ENCODE results near the gene PAK2. TPM values are rescaled to one million over a fixed set of nuclear protein-coding genes. Genes with fewer than 3 reads are reported as not detected.

The PAK2 gene
- total RNA-seq, 1 experiment from 2014 or later = 102 TPM

DNA sequence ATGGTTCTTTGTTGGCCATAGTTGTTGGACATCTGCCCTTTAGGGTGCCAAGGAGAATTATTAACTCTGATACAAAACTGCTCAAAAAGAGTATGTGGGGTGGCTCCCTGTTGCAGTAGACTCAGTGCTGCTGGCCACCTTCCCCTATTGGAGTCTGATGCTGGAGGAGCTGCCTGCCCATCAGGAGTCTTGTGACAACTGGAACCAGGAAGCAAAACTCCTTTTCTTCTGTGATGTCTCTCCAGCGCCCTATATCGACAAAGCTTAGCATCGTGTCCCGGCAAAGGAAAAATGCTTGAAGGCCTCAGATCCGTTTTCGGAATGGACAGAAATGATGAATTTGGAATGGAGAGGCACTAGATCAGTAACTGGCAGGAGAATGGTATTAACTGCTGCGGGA lies 23.5 kb downstream of the PAK2 start:
- Histone ChIP-seq H3K9me3 (ENCODE audit: low read depth, low read length, poor library complexity, severe bottlenecking) (no peaks in the 10 kb centered on the region), H3K36me3 (ENCODE audit: insufficient read depth, low read length, poor library complexity, severe bottlenecking) (no peaks in the 10 kb centered on the region), H3K4me3 (ENCODE audit: low read depth, low read length, poor library complexity, severe bottlenecking) (no peak overlapping the region), H3K27me3 (replicated peaks; ENCODE audit: insufficient read depth, low read depth, low read length, poor library complexity) (no peaks in the 10 kb centered on the region), H3K27ac (ENCODE audit: low read depth, low read length, poor library complexity, severe bottlenecking) (no peak overlapping the region), H3K4me1 (ENCODE audit: insufficient read depth, low read length, poor library complexity, severe bottlenecking) (no peaks in the 10 kb centered on the region)
- POLR2A ChIA-PET (ENCODE audit: low non-redundant PET) = no interaction called here
- TF ChIP-seq, protein P1, sequence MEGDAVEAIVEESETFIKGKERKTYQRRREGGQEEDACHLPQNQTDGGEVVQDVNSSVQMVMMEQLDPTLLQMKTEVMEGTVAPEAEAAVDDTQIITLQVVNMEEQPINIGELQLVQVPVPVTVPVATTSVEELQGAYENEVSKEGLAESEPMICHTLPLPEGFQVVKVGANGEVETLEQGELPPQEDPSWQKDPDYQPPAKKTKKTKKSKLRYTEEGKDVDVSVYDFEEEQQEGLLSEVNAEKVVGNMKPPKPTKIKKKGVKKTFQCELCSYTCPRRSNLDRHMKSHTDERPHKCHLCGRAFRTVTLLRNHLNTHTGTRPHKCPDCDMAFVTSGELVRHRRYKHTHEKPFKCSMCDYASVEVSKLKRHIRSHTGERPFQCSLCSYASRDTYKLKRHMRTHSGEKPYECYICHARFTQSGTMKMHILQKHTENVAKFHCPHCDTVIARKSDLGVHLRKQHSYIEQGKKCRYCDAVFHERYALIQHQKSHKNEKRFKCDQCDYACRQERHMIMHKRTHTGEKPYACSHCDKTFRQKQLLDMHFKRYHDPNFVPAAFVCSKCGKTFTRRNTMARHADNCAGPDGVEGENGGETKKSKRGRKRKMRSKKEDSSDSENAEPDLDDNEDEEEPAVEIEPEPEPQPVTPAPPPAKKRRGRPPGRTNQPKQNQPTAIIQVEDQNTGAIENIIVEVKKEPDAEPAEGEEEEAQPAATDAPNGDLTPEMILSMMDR (conservative IDR thresholded peaks at IDR 0.05; ENCODE audit: low read depth, low read length) = no peak
- TF ChIP-seq EZH2 (IDR thresholded peaks at IDR 0.05; ENCODE audit: borderline replicate concordance, low read depth, low read length, poor library complexity, severe bottlenecking) = no peak
- BruUV-seq (replicated peaks) = no TSS peak
- no peak for DNase-seq (ENCODE audit: low spot score)
- intact Hi-C loops (cut with micrococcal nuclease; ENCODE audit: unreplicated experiment) = no loop called here
- CTCF ChIA-PET = no interaction called here

DNA sequence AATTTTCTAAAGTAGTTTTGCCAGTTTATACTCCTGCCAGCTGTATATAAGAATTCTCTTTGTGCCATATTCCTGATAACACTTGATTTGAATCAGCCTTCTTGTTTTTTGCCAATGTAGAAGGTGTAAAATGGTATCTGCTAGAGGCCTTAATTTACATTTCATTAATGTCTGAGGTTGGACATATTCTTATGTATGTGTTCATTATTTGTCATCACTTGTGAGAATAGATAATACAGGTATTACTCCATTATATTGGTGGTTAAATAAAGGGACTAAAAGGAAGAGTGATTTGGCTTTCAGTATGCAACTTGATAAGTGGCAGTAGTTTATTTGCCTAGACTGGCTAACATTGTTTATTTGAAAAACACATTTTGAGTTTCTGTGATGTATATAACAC lies 25.8 kb downstream of the PAK2 start:
- intact Hi-C loops (cut with micrococcal nuclease; ENCODE audit: unreplicated experiment) = no loop called here
- Histone ChIP-seq H3K4me3 (ENCODE audit: low read depth, low read length, poor library complexity, severe bottlenecking) (no peak overlapping the region), H3K4me1 (ENCODE audit: insufficient read depth, low read length, poor library complexity, severe bottlenecking) (no peaks in the 10 kb centered on the region), H3K36me3 (ENCODE audit: insufficient read depth, low read length, poor library complexity, severe bottlenecking) (peaks cover 5% of the 10 kb centered on the region), H3K27ac (ENCODE audit: low read depth, low read length, poor library complexity, severe bottlenecking) (no peak overlapping the region), H3K9me3 (ENCODE audit: low read depth, low read length, poor library complexity, severe bottlenecking) (no peaks in the 10 kb centered on the region), H3K27me3 (replicated peaks; ENCODE audit: insufficient read depth, low read depth, low read length, poor library complexity) (no peaks in the 10 kb centered on the region)
- DNase-seq (ENCODE audit: low spot score) = no peak
- BruUV-seq (replicated peaks) = no TSS peak
- ChIA-PET POLR2A (ENCODE audit: low non-redundant PET) (no interaction called here), CTCF (no interaction called here)
- TF ChIP-seq EZH2 (IDR thresholded peaks at IDR 0.05; ENCODE audit: borderline replicate concordance, low read depth, low read length, poor library complexity, severe bottlenecking) = no peak
- TF ChIP-seq, protein P1 (conservative IDR thresholded peaks at IDR 0.05; ENCODE audit: low read depth, low read length) = no peak

GRCh38 chr3:196771067-196771466 lies 31.4 kb downstream of the PAK2 start:
- POLR2A ChIA-PET (ENCODE audit: low non-redundant PET) = no interaction called here
- TF ChIP-seq EZH2 (IDR thresholded peaks at IDR 0.05; ENCODE audit: borderline replicate concordance, low read depth, low read length, poor library complexity, severe bottlenecking) = no peak
- TF ChIP-seq, protein P1 (conservative IDR thresholded peaks at IDR 0.05; ENCODE audit: low read depth, low read length) = no peak
- CTCF ChIA-PET = no interaction called here

More at GRCh38 chr3:196771067-196771466, 31.4 kb downstream of the PAK2 start:
- DNase-seq (ENCODE audit: low spot score) = no peak
- Histone ChIP-seq H3K27ac (ENCODE audit: low read depth, low read length, poor library complexity, severe bottlenecking) (no peak overlapping the region), H3K9me3 (ENCODE audit: low read depth, low read length, poor library complexity, severe bottlenecking) (peaks cover 7% of the 10 kb centered on the region), H3K36me3 (ENCODE audit: insufficient read depth, low read length, poor library complexity, severe bottlenecking) (peaks cover 5% of the 10 kb centered on the region), H3K27me3 (replicated peaks; ENCODE audit: insufficient read depth, low read depth, low read length, poor library complexity) (no peaks in the 10 kb centered on the region), H3K4me1 (ENCODE audit: insufficient read depth, low read length, poor library complexity, severe bottlenecking) (peaks cover 39% of the 10 kb centered on the region), H3K4me3 (ENCODE audit: low read depth, low read length, poor library complexity, severe bottlenecking) (no peak overlapping the region)
- intact Hi-C loops (cut with micrococcal nuclease; ENCODE audit: unreplicated experiment) = no loop called here
- BruUV-seq (replicated peaks) = no TSS peak
